Right lobe of liver (tissue), 6 donors: ENCODE data around the gene ATG10. TPM values are rescaled to one million over a fixed set of nuclear protein-coding genes. Genes with fewer than 3 reads are reported as not detected.

Experiments used
- ATAC-seq, 4 donors: fragments of 200-7000 bp; cut with Tn5 transposase; one replicate each; pipeline ENCODE4 v1.9.1; 2020; ENCODE audit warnings: mild to moderate bottlenecking in 4 of 4, moderate library complexity in 4 of 4
- DNase-seq, 3 donors: peaks; one replicate each; pipeline ENCODE4 v3.0.0-alpha.2; 2020
- H3K27ac ChIP-seq, 3 donors: fragments of 200-600 bp; one replicate each; pipeline ENCODE4 v1.8.0; 2022
- H3K27me3 ChIP-seq, 2 donors: fragments of 200-600 bp; one replicate each; pipeline ENCODE4 v1.8.0; 2022
- H3K36me3 ChIP-seq, 4 donors: fragments of 200-600 bp; sonication (generic) in 1 of 4; one replicate each; pipeline versions ENCODE4 v1.5.1 to v1.8.0; 2017 to 2022; ENCODE audit warnings: control low read depth in 1 of 4
- H3K4me1 ChIP-seq, 4 donors: fragments of 200-600 bp; sonication (generic) in 1 of 4; one replicate each; pipeline versions ENCODE4 v1.5.1 to v1.8.0; 2017 to 2022; ENCODE audit warnings: control low read depth in 1 of 4
- H3K4me3 ChIP-seq, 3 donors: fragments of 200-600 bp; one replicate each; pipeline ENCODE4 v1.8.0; 2022
- H3K9me3 ChIP-seq, 4 donors: fragments of 200-600 bp; sonication (generic) in 1 of 4; one replicate each; pipeline versions ENCODE4 v1.5.1 to v1.8.0; 2017 to 2022; ENCODE audit warnings: control low read depth in 1 of 4
- POLR2A ChIP-seq: fragments of 450-650 bp; IDR thresholded peaks from one replicate; pipeline ENCODE4 v1.6.1; 2017; ENCODE audit warnings: antibody characterized with exemption, mild to moderate bottlenecking
- WGBS: methylation state at CpG from one replicate; pipeline ENCODE4 v1.1.6; 2018; ENCODE audit warnings: low coverage, low lambda C conversion rate; ENCODE audit not compliant: insufficient coverage; ENCODE audit errors: missing lambda C conversion rate; 5-methylcytosine and 5-hydroxymethylcytosine counted together
- intact Hi-C, 2 donors: fragments of 100-400 bp; cut with DNase I; formaldehyde crosslinking; loops; one replicate each; pipeline versions ENCODE4 v1.11.2 to v1.14.1; 2022
- total RNA-seq, 6 experiments: library from RNA; depleted of rRNA in 2 of 6; stranded (reverse); fragments of >200 nt in 2 of 6; fragmentation: NEBNext Ultra II Directional in 3 of 6; extraction: Animal tissue kit (Norgen Biotek cat#: 25700) in 3 of 6; gene quantifications; one replicate each; pipeline versions ENCODE4 v1.1.0 to v1.2.4, GENCODE V29; 2016 to 2023
- TF ChIP-seq, protein P1 (sequence below), 4 donors: fragments of 200-600 bp in 3 of 4; fragments of 450-650 bp in 1 of 4; IDR thresholded peaks; one replicate each; pipeline versions ENCODE4 v1.5.1 to v1.8.0; 2016 to 2022; ENCODE audit warnings: antibody characterized with exemption in 4 of 4, mild to moderate bottlenecking in 2 of 4
- donor health status: DM: no; HTN: yes; CAD: no.
- donor health status: DM: no; HTN: no; CAD: no.
- donor health status: DM: no; HTN: no; CAD: no.
- donor health status: DM: no; HTN: yes; CAD: no.
- donor health status: DM: no; HTN: yes; CAD: no.

ATG10 gene
- total RNA-seq, 6 experiments from 2014 or later: 2.9 to 8.0 (median 4.4) TPM

DNA sequence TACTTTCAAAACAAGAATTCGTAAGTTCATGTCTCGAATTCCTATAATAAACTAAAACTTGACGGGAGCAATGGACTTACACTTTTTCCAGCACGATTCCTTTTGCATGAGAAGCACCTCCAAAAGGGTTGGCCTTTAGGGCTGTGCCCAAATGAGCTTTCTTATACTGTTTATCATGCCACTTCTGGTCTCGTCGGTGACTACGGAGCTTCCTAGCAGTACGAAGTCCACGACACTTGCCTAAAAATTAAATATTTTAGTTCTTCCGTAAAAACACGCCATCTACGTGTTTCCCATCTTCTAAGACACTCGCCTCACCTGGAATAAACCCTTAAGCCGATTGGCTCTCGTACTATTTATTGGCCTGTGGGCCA lies 305.8 kb downstream of the ATG10 start:
- Histone ChIP-seq H3K36me3 (peaks cover 12 to 28% (median 18%) of the 10 kb centered on the region in 4 donors), H3K4me1 (peaks cover 0 to 17% (median 0%) of the 10 kb centered on the region in 4 donors), H3K9me3 (no peaks in the 10 kb centered on the region), H3K27ac (peak overlapping the region; percentile 76 to 93 (median 85)), H3K27me3 (no peaks in the 10 kb centered on the region), H3K4me3 (peak overlapping the region; percentile 85 to 98 (median 89))
- intact Hi-C loops: no loop called here
- ATAC-seq (peak in 1 of 4 donors; percentile 2), DNase-seq (no peak)
- TF ChIP-seq, protein P1, sequence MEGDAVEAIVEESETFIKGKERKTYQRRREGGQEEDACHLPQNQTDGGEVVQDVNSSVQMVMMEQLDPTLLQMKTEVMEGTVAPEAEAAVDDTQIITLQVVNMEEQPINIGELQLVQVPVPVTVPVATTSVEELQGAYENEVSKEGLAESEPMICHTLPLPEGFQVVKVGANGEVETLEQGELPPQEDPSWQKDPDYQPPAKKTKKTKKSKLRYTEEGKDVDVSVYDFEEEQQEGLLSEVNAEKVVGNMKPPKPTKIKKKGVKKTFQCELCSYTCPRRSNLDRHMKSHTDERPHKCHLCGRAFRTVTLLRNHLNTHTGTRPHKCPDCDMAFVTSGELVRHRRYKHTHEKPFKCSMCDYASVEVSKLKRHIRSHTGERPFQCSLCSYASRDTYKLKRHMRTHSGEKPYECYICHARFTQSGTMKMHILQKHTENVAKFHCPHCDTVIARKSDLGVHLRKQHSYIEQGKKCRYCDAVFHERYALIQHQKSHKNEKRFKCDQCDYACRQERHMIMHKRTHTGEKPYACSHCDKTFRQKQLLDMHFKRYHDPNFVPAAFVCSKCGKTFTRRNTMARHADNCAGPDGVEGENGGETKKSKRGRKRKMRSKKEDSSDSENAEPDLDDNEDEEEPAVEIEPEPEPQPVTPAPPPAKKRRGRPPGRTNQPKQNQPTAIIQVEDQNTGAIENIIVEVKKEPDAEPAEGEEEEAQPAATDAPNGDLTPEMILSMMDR (IDR thresholded peaks at IDR 0.05): no peak
- no peak for TF ChIP-seq POLR2A
- 2% methylated on average over 15 of the region's 15 CpGs for WGBS

DNA sequence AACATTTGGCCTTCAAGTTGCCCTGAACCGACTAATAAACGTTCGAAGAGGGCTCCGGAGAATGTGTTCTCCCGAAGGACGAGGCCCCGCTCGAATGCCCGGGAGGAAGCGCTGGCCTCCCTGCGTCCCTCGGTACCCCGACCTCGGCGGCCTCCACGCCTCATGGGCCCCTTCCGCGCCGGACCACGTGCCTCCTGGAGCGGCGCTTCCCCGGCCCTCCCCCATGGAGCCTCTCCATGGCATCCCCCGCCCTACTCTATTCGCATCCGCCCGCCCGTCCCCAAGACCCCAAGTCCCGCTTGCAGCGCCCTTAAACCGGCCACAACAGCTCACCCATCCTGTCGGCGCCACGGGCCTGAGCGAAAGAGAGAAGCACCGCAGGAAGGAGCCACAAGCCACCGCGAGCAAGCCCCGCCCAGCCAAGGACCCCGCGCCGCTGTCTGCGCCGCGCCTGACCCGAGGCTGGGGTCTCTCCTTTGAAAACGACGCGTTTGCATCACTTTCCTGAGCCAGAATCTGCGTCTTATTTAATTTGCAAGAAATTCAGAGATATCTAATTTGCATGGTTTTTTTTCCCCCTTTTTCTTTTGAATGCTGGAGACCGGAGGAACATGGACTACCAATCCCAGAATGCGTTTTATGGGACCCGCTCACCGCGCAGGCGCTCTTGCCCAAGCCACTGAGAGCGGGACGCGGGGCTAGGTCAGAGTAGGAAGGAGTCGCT lies 306.3 kb downstream of the ATG10 start, which contains the start of gene RPS23:
RPS23 (minus strand) TSS at position 368 of the 724 bp plus-strand sequence; CDS start at position 337, 31 bp downstream.
- intact Hi-C loops: no loop called here
- Histone ChIP-seq H3K4me1 (peaks cover 0 to 17% (median 0%) of the 10 kb centered on the region in 4 donors), H3K9me3 (no peaks in the 10 kb centered on the region), H3K27ac (peak within 1 kb of the TSS; percentile 76 to 93 (median 85)), H3K4me3 (peak within 1 kb of the TSS; percentile 85 to 98 (median 89)), H3K27me3 (no peaks in the 10 kb centered on the region), H3K36me3 (peaks cover 12 to 28% (median 18%) of the 10 kb centered on the region in 4 donors)
- under 1% methylated on average over 23 of the region's 60 CpGs for WGBS
- DNase-seq (peak; percentile 89 to 92 (median 90)), ATAC-seq (peak; percentile 96 to 98 (median 97))
- TF ChIP-seq, protein P1 (IDR thresholded peaks at IDR 0.05): no peak
- peak; percentile 88 for TF ChIP-seq POLR2A

DNA sequence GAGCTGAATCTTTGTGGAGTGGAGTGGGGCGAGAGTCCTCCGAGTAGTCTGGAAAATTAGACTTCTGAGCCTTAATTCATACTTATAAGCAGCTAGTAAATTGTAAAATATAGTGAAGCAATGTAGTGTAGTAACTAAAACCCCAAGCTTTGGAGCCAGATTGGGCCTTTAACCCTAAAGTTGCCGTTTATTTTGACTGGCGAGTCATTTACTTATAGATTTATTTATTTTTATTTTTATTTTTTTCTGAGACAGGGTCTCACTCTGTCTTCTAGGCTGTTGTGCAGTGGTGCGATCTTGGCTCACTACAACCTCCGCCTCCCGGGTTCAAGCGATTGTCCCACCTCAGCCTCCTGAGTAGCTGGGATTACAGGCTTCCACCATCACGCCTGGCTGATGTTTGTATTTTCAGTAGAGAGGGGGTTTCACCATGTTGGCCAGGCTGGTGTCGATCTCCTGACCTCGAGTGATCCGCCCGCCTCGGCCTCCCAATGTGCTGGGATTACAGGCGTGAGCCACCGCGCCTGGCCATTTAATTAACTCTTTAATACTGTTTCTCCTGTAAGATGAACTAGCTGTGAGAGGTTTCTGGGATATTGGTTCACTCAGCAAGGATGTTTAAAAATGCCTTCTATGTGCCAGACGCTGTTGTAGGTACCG lies 307.0 kb downstream of the ATG10 start:
- H3K36me3 ChIP-seq: peaks cover 12 to 28% (median 18%) of the 10 kb centered on the region in 4 donors
- H3K4me1 ChIP-seq: peaks cover 0 to 17% (median 0%) of the 10 kb centered on the region in 4 donors
- H3K27me3 ChIP-seq: no peaks in the 10 kb centered on the region
- WGBS: 62% methylated on average over 19 of the region's 19 CpGs
- ATAC-seq (no peak), DNase-seq (no peak)
- TF ChIP-seq POLR2A: no peak
- TF ChIP-seq, protein P1 (IDR thresholded peaks at IDR 0.05): no peak
- H3K27ac ChIP-seq: peak overlapping the region; percentile 76 to 93 (median 85)
- H3K4me3 ChIP-seq: peak overlapping the region; percentile 85 to 98 (median 89)
- no peaks in the 10 kb centered on the region for H3K9me3 ChIP-seq
- intact Hi-C loops: no loop called here

DNA sequence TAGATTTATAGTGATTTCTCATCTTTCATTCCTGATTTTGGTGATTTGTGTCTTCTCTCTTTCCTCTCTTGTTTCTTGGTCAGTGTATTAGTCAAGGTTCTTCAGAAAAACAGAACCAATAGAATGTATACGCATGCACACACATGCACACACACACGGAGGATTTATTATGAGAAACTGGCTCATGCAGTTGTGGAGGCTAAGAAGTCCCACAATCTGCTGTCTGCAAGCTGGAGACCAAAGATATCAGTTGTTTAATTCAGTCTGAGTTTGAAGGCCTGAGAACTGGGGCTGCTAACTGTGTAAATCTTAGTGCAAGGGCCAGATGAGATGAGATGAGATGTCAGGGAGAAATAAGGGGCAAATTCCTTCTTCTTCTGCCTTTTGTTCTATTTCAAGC lies 312.1 kb downstream of the ATG10 start:
- ATAC-seq (no peak), DNase-seq (no peak)
- Histone ChIP-seq H3K4me3 (no peak overlapping the region), H3K27ac (no peak overlapping the region), H3K27me3 (no peaks in the 10 kb centered on the region), H3K9me3 (no peaks in the 10 kb centered on the region), H3K4me1 (peaks cover 0 to 7% (median 0%) of the 10 kb centered on the region in 4 donors), H3K36me3 (no peaks in the 10 kb centered on the region)
- intact Hi-C loops: no loop called here
- TF ChIP-seq, protein P1 (IDR thresholded peaks at IDR 0.05): no peak
- no peak for TF ChIP-seq POLR2A
- 91% methylated on average over 2 of the region's 2 CpGs for WGBS
